Ascending aorta (tissue), 2 donors: ENCODE results near the gene LRBA. TPM values are rescaled to one million over a fixed set of nuclear protein-coding genes. Genes with fewer than 3 reads are reported as not detected.

ENCODE experiments used
- DNase-seq, 2 donors: peaks; one replicate each; pipeline ENCODE4 v3.0.0-alpha.2; 2019; ENCODE audit warnings: low spot score in 2 of 2
- H3K27ac ChIP-seq, 2 donors: fragments of 200-600 bp; sonication (generic); one replicate each; pipeline ENCODE4 v1.5.1; 2016 to 2017; ENCODE audit warnings: mild to moderate bottlenecking in 1 of 2
- H3K27me3 ChIP-seq: fragments of 200-600 bp; sonication (generic); one replicate; pipeline ENCODE4 v1.5.1; 2017
- H3K36me3 ChIP-seq, 2 donors: fragments of 200-600 bp; sonication (generic); one replicate each; pipeline ENCODE4 v1.5.1; 2016
- H3K4me1 ChIP-seq, 2 donors: fragments of 200-600 bp; sonication (generic); one replicate each; pipeline ENCODE4 v1.5.1; 2016 to 2017; ENCODE audit warnings: mild to moderate bottlenecking in 1 of 2
- H3K4me3 ChIP-seq, 2 donors: fragments of 200-600 bp; sonication (generic); one replicate each; pipeline ENCODE4 v1.5.1; 2016 to 2017; ENCODE audit warnings: mild to moderate bottlenecking in 1 of 2
- H3K9me3 ChIP-seq, 2 donors: fragments of 200-600 bp; sonication (generic); one replicate each; pipeline ENCODE4 v1.5.1; 2016
- intact Hi-C: fragments of 100-400 bp; cut with DNase I; formaldehyde crosslinking; loops from one replicate; pipeline ENCODE4 v1.15.1; 2023
- total RNA-seq: library from RNA; depleted of rRNA; stranded (reverse); fragments of >200 nt; gene quantifications from one replicate; pipeline ENCODE4 v1.1.0, GENCODE V29; 2016
- TF ChIP-seq, protein P1 (sequence below), 3 experiments: fragments of 200-600 bp in 2 of 3; fragments of 450-650 bp in 1 of 3; sonication (generic) in 2 of 3; IDR thresholded peaks; one replicate each; pipeline ENCODE4 v1.5.1; 2016 to 2019; ENCODE audit warnings: antibody characterized with exemption in 3 of 3, mild to moderate bottlenecking in 1 of 3, moderate library complexity in 1 of 3

LRBA gene
- total RNA-seq, 1 donor from 2014 or later = 15.2 TPM

GRCh38 chr4:150286656-150287055 is 728.4 kb downstream of the LRBA start:
- intact Hi-C loops = no loop called here
- TF ChIP-seq, protein P1, sequence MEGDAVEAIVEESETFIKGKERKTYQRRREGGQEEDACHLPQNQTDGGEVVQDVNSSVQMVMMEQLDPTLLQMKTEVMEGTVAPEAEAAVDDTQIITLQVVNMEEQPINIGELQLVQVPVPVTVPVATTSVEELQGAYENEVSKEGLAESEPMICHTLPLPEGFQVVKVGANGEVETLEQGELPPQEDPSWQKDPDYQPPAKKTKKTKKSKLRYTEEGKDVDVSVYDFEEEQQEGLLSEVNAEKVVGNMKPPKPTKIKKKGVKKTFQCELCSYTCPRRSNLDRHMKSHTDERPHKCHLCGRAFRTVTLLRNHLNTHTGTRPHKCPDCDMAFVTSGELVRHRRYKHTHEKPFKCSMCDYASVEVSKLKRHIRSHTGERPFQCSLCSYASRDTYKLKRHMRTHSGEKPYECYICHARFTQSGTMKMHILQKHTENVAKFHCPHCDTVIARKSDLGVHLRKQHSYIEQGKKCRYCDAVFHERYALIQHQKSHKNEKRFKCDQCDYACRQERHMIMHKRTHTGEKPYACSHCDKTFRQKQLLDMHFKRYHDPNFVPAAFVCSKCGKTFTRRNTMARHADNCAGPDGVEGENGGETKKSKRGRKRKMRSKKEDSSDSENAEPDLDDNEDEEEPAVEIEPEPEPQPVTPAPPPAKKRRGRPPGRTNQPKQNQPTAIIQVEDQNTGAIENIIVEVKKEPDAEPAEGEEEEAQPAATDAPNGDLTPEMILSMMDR (IDR thresholded peaks at IDR 0.05) = no peak
- Histone ChIP-seq H3K9me3 (no peaks in the 10 kb centered on the region), H3K36me3 (no peaks in the 10 kb centered on the region), H3K27ac (no peak overlapping the region), H3K27me3 (no peaks in the 10 kb centered on the region), H3K4me3 (no peak overlapping the region), H3K4me1 (no peaks in the 10 kb centered on the region)
- DNase-seq = no peak

- DNase-seq = no peak
- Histone ChIP-seq H3K36me3 (no peaks in the 10 kb centered on the region), H3K4me3 (no peak overlapping the region), H3K9me3 (no peaks in the 10 kb centered on the region), H3K27me3 (no peaks in the 10 kb centered on the region), H3K27ac (no peak overlapping the region), H3K4me1 (no peaks in the 10 kb centered on the region)
- intact Hi-C loops = no loop called here
- TF ChIP-seq, protein P1 (IDR thresholded peaks at IDR 0.05) = no peak
Observed at GRCh38 chr4:150283689-150284088, 731.4 kb downstream of the LRBA start.

DNA sequence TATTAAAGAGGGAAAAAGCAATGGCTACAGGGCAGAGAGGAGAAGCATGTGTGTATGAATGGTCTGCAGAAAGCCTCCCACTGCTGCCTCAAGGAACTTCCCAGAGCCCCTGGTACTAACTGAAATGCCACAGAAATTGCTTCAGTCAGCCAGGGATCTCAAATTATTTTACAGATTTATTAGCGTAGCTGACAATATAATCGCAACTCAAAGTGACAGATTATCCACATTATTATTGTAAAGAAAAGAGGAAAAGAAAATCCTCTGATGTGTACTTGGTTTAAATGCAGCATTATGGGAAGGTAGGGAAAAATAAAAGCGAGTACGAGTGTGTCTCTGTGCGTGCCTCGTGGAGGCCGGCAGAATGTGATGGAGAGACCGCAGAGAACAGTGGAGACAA is 734.1 kb downstream of the LRBA start:
- H3K36me3 ChIP-seq = peaks cover 0 to 14% of the 10 kb centered on the region in 2 donors

DNA sequence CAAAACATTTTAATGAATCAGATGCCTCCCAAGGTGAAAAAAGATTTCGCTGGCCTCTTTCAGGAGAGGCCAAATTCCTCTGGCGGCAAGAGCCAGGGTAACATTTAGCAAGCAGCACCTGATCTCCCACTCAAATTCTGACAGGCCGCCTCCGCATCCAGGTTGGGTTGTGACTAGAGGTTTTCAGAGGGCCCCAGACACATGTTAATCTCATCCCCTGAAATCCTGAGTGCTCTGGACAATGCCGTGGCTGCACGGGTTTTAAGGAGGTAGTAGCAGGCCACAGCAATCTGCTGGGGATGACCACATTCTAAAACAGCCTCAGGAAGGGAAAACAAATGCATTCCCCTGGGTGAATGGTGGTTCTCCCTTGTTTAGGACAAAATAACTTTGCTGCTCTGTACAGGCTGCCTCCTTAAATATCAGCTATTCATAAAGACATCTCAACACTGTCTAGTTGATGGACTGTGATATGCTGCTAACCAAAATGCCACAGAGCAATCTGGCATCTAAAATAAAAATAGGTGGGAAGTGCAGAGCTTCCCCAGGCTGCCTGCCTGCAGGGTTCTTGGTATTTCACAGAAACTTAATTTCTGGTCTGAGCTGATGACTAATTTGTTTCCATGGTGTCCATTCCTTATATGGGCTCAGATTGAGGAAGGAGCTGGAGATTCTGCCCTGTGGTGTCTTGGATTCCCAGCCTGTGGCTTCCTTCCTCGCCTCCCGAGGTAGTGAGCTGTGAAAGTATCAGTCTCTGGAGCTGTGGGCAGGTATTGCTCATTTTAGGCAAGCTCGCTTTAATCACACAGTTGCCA is 734.8 kb downstream of the LRBA start:
- H3K27me3 ChIP-seq = no peaks in the 10 kb centered on the region
- TF ChIP-seq, protein P1 (IDR thresholded peaks at IDR 0.05) = no peak
- no peak for DNase-seq
- H3K36me3 ChIP-seq = peaks cover 0 to 14% of the 10 kb centered on the region in 2 donors
- no peak overlapping the region for H3K4me3 ChIP-seq
- H3K4me1 ChIP-seq = no peaks in the 10 kb centered on the region
- no peak overlapping the region for H3K27ac ChIP-seq
- peaks cover 0 to 14% of the 10 kb centered on the region in 2 donors for H3K9me3 ChIP-seq
- intact Hi-C loops = no loop called here

More for the DNA sequence above, 734.1 kb downstream of the LRBA start:
- TF ChIP-seq, protein P1 (IDR thresholded peaks at IDR 0.05) = no peak
- DNase-seq = no peak
- H3K4me3 ChIP-seq = no peak overlapping the region
- peaks cover 0 to 10% of the 10 kb centered on the region in 2 donors for H3K9me3 ChIP-seq
- no peaks in the 10 kb centered on the region for H3K4me1 ChIP-seq
- H3K27me3 ChIP-seq = no peaks in the 10 kb centered on the region
- intact Hi-C loops = no loop called here
- no peak overlapping the region for H3K27ac ChIP-seq

GRCh38 chr4:150278206-150278605 is 736.9 kb downstream of the LRBA start:
- no peak for DNase-seq
- H3K36me3 ChIP-seq = peaks cover 0 to 14% of the 10 kb centered on the region in 2 donors
- no peaks in the 10 kb centered on the region for H3K4me1 ChIP-seq
- H3K27ac ChIP-seq = no peak overlapping the region
- H3K4me3 ChIP-seq = no peak overlapping the region
- intact Hi-C loops = no loop called here
- TF ChIP-seq, protein P1 (IDR thresholded peaks at IDR 0.05) = no peak
- H3K9me3 ChIP-seq = peaks cover 0 to 20% of the 10 kb centered on the region in 2 donors
- no peaks in the 10 kb centered on the region for H3K27me3 ChIP-seq
